Measurements from ENCODE around the gene TTC6. TPM values are rescaled to one million over a fixed set of nuclear protein-coding genes. Genes with fewer than 3 reads are reported as not detected.
A peak's percentile ranks its signal among the peaks of the same experiment; 100 is the strongest.

The TTC6 gene
- total and polyA plus RNA-seq, 2 of the 4 experiments (the other 2 are of a cell fraction): under 0.01 to 0.12 TPM

DNA sequence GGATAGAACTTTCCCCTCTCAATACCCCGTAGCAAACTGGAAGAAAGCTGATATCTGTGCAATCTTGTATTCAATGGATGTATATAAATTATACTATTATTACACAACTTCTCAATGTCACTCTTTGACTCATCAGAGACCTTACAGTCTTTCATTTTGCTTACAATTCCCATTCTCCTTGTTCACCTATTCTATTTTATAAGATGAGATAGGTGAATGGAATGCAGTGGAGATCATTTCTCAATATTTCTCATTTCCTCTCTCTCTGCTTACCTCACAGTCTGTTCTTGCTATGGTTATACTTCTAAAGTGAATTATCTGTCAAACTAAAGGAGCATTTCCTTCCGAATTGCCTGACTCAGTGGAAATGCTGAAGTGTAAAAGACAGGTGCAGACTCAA lies 15.3 kb upstream of the TTC6 start:
- Histone ChIP-seq H4K5ac (ENCODE audit: low read depth, low read length) (no peak overlapping the region), H2AK5ac (ENCODE audit: low read depth, low read length) (no peak overlapping the region), H4K91ac (ENCODE audit: insufficient read depth, low read depth, low read length) (no peak overlapping the region), H3K36me3 (ENCODE audit: control insufficient read depth, insufficient read depth, low read length) (no peaks in the 10 kb centered on the region), H2BK20ac (ENCODE audit: low read depth, low read length) (no peak overlapping the region), H3K27me3 (ENCODE audit: control insufficient read depth, insufficient read depth, low read length) (peaks cover 45% of the 10 kb centered on the region), H3K4me1 (ENCODE audit: control insufficient read depth, insufficient read depth, low read length) (peaks cover 3% of the 10 kb centered on the region; the same call in 1 of the 2 replicates), H3K9ac (ENCODE audit: low read depth, low read length) (no peak overlapping the region), H3K4me2 (ENCODE audit: low read depth, low read length) (no peak overlapping the region), H2BK5ac (ENCODE audit: low read depth, low read length, poor library complexity, severe bottlenecking) (no peak overlapping the region), H4K8ac (ENCODE audit: low read depth in 2 of 2, low read length in 2 of 2) (no peak overlapping the region), H3K14ac (replicated peaks; ENCODE audit: low read depth, low read length) (no peak overlapping the region), H3K4ac (ENCODE audit: low read depth, low read length) (no peak overlapping the region), H3K79me1 (ENCODE audit: low read depth in 1 of 2, low read length in 2 of 2) (no peaks in the 10 kb centered on the region), H2BK15ac (ENCODE audit: low read depth, low read length) (no peak overlapping the region), H2BK120ac (ENCODE audit: low read depth, low read length) (no peak overlapping the region), H3K27ac (ENCODE audit: insufficient read depth, low read length) (no peak overlapping the region), H3K18ac (ENCODE audit: low read depth, low read length) (no peak overlapping the region), H3K56ac (ENCODE audit: extremely low read depth, insufficient read depth, low read length) (no peak overlapping the region), H2AFZ (replicated peaks; ENCODE audit: low read length, poor library complexity) (no peak overlapping the region), H3K23ac (ENCODE audit: low read depth, low read length) (no peak overlapping the region), H3K9me1 (ENCODE audit: insufficient read depth, low read length) (no peaks in the 10 kb centered on the region), H2AK9ac (replicated peaks; ENCODE audit: low read depth, low read length, poor library complexity) (no peak overlapping the region), H4K20me1 (ENCODE audit: insufficient read depth, low read length) (peaks cover 7% of the 10 kb centered on the region; the same call in 1 of the 2 replicates), H3K9me3 (ENCODE audit: control insufficient read depth, insufficient read depth, low read length) (peaks cover 3% of the 10 kb centered on the region; the same call in 1 of the 2 replicates), H3K4me3 (ENCODE audit: insufficient read depth, low read depth, low read length) (no peak overlapping the region)
- ATAC-seq (ENCODE audit: low read depth) (no peak), DNase-seq (peak; percentile 21)
- ChIA-PET POLR2A (ENCODE audit: unreplicated experiment) (no interaction called here), CTCF (no interaction called here)
- BruUV-seq (replicated peaks): no TSS peak
- in situ Hi-C loops (cut with MboI; ENCODE audit: low sequenced_read_pairs): loop anchor here (10.0 kb wide), 1 partner anchor 335 kb away; no protein-coding TSS in a partner anchor
- intact Hi-C loops (cut with micrococcal nuclease): no loop called here
- WGBS, 2 experiments (ENCODE audit: extremely low coverage in 2 of 2, insufficient read length in 1 of 2): no CpG with 5 or more reads among the region's 2 CpGs
- TF ChIP-seq MAZ (IDR thresholded peaks at IDR 0.05; ENCODE audit: borderline replicate concordance, low read depth, low read length) (no peak), CEBPB (IDR thresholded peaks at IDR 0.05; ENCODE audit: low read depth, low read length) (peak; percentile 30; the same call in 1 of the 2 replicates)
- dilution Hi-C loops (cut with HindIII; ENCODE audit: low sequenced_read_pairs, unreplicated experiment): no loop called here

All from IMR-90 (cell line).